Measurements from ENCODE around the gene UCP2. TPM values are rescaled to one million over a fixed set of nuclear protein-coding genes. Genes with fewer than 3 reads are reported as not detected.

The UCP2 gene
- total and polyA plus RNA-seq, 9 of the 15 experiments (the other 6 are each of a cell fraction or from before 2014, with no cell fraction given), result 19.2 to 216 (median 87.9) TPM

DNA sequence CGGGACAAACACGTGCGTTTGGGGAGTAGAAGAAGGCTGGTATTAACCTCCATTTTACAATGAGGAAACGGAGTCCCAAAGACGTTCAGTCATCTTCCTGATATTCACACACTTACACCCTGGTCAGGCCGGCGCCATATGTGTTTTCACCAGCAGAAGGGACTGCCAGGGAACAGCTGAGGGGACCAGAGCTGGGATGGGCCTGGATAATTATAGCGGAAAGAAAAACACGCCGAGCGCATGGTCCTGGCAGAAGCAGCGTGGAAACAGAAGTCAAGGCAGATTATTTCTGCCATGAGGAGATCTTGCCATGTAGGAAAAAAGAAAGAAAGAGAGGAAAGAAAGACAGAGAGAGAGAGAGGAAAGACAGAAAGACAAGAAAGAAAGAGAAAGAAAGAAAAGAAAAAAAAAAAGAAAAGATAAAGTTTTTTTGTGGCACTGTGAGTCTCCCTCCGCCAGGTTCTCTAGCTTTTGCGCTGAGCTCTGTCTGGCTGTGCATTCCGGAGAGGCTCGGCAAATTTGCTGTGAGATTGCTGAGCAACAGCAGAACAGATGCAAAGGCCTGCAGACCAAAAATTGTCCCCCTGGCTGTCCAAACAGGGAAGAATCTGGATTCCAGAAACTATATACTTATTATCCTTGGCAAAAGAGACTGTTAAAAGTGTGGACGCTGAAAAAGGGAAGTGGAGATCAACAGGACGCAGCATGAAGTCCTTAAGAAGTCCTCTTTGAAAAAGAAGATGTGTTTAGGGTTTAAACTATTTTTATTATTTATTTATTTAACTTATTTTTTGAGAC is 1.3 kb upstream of the UCP2 start (continued):
- TF ChIP-seq ZNF3 (CRISPR knock-in tag; IDR thresholded peaks at IDR 0.05) (no peak), KDM1A (IDR thresholded peaks at IDR 0.05) (no peak), CHD4 (IDR thresholded peaks at IDR 0.05; ENCODE audit: insufficient read depth, insufficient replicate concordance, low read depth, low read length, poor library complexity, severe bottlenecking) (no peak), HIVEP1 (CRISPR knock-in tag; IDR thresholded peaks at IDR 0.05) (no peak), JUND (IDR thresholded peaks at IDR 0.05; ENCODE audit: borderline replicate concordance, low read depth, low read length) (no peak), JUND (tag; IDR thresholded peaks at IDR 0.05; ENCODE audit: borderline replicate concordance, low read depth, low read length) (no peak), NONO (IDR thresholded peaks at IDR 0.05; ENCODE audit: low read depth in 2 of 2, low read length in 1 of 2) (no peak), MED1 (CRISPR knock-in tag; IDR thresholded peaks at IDR 0.05; ENCODE audit: borderline replicate concordance) (no peak), MTA3 (IDR thresholded peaks at IDR 0.05; ENCODE audit: borderline replicate concordance) (no peak), KLF6 (CRISPR knock-in tag; IDR thresholded peaks at IDR 0.05; ENCODE audit: borderline replicate concordance) (no peak), MIER1 (IDR thresholded peaks at IDR 0.05; ENCODE audit: low read depth) (peak; percentile 43; the same call in 1 of the 2 replicates), ZZZ3 (IDR thresholded peaks at IDR 0.05) (no peak), ESRRB (CRISPR knock-in tag; IDR thresholded peaks at IDR 0.05; ENCODE audit: borderline replicate concordance) (no peak), ZNF277 (CRISPR knock-in tag; IDR thresholded peaks at IDR 0.05; ENCODE audit: borderline replicate concordance) (no peak), ZNF766 (CRISPR knock-in tag; conservative IDR thresholded peaks at IDR 0.05) (no peak), ZNF445 (CRISPR knock-in tag; IDR thresholded peaks at IDR 0.05; ENCODE audit: low read depth) (no peak), NR1H2 (CRISPR knock-in tag; IDR thresholded peaks at IDR 0.05) (no peak), ETV6 (IDR thresholded peaks at IDR 0.05; ENCODE audit: borderline replicate concordance in 1 of 2, low read depth in 2 of 2, low read length in 1 of 2) (0 out of 4 replicates have a peak, but pooled peaks of 1 of the 2 experiments have one; percentile 20), ETV6 (CRISPR knock-in tag; IDR thresholded peaks at IDR 0.05; ENCODE audit: borderline replicate concordance) (no peak), TRIM24 (IDR thresholded peaks at IDR 0.05) (no peak; a peak in 1 of 4 replicates), NCOA4 (IDR thresholded peaks at IDR 0.05; ENCODE audit: partially characterized antibody) (no peak)
- TF ChIP-seq, protein P1, sequence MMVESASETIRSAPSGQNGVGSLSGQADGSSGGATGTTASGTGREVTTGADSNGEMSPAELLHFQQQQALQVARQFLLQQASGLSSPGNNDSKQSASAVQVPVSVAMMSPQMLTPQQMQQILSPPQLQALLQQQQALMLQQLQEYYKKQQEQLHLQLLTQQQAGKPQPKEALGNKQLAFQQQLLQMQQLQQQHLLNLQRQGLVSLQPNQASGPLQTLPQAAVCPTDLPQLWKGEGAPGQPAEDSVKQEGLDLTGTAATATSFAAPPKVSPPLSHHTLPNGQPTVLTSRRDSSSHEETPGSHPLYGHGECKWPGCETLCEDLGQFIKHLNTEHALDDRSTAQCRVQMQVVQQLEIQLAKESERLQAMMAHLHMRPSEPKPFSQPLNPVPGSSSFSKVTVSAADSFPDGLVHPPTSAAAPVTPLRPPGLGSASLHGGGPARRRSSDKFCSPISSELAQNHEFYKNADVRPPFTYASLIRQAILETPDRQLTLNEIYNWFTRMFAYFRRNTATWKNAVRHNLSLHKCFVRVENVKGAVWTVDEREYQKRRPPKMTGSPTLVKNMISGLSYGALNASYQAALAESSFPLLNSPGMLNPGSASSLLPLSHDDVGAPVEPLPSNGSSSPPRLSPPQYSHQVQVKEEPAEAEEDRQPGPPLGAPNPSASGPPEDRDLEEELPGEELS (CRISPR knock-in tag; IDR thresholded peaks at IDR 0.05; ENCODE audit: borderline replicate concordance), result no peak
- TF ChIP-seq, protein P2, sequence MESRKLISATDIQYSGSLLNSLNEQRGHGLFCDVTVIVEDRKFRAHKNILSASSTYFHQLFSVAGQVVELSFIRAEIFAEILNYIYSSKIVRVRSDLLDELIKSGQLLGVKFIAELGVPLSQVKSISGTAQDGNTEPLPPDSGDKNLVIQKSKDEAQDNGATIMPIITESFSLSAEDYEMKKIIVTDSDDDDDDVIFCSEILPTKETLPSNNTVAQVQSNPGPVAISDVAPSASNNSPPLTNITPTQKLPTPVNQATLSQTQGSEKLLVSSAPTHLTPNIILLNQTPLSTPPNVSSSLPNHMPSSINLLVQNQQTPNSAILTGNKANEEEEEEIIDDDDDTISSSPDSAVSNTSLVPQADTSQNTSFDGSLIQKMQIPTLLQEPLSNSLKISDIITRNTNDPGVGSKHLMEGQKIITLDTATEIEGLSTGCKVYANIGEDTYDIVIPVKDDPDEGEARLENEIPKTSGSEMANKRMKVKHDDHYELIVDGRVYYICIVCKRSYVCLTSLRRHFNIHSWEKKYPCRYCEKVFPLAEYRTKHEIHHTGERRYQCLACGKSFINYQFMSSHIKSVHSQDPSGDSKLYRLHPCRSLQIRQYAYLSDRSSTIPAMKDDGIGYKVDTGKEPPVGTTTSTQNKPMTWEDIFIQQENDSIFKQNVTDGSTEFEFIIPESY (CRISPR knock-in tag; IDR thresholded peaks at IDR 0.05), result no peak

All from K562 (cell line).